Left colon (tissue), 2 donors: ENCODE results near the gene GDPD4. TPM values are rescaled to one million over a fixed set of nuclear protein-coding genes. Genes with fewer than 3 reads are reported as not detected.

ENCODE experiments used
- ATAC-seq: fragments of 200-7000 bp; cut with Tn5 transposase; one replicate; pipeline ENCODE4 v1.9.1; 2020; ENCODE audit warnings: mild to moderate bottlenecking, moderate library complexity
- DNase-seq, 2 donors: peaks; one replicate each; pipeline ENCODE4 v3.0.0-alpha.2; 2020
- intact Hi-C, 2 donors: fragments of 100-400 bp; cut with DNase I in 1 of 2; cut with micrococcal nuclease in 1 of 2; formaldehyde crosslinking; loops; one replicate each; pipeline versions ENCODE4 v1.11.2 to v1.14.0; 2022; cut with DNase I, micrococcal nuclease
- total RNA-seq, 2 donors: library from RNA; stranded (reverse); fragmentation: NEBNext Ultra II Directional; extraction: Animal tissue kit (Norgen Biotek cat#: 25700); gene quantifications; one replicate each; pipeline ENCODE4 v1.2.1, GENCODE V29; 2021
- donor health status: DM: no; HTN: no; CAD: no.
- donor health status: DM: yes; HTN: yes; CAD: no.

The GDPD4 gene
- total RNA-seq, 2 donors from 2014 or later: not detected

DNA sequence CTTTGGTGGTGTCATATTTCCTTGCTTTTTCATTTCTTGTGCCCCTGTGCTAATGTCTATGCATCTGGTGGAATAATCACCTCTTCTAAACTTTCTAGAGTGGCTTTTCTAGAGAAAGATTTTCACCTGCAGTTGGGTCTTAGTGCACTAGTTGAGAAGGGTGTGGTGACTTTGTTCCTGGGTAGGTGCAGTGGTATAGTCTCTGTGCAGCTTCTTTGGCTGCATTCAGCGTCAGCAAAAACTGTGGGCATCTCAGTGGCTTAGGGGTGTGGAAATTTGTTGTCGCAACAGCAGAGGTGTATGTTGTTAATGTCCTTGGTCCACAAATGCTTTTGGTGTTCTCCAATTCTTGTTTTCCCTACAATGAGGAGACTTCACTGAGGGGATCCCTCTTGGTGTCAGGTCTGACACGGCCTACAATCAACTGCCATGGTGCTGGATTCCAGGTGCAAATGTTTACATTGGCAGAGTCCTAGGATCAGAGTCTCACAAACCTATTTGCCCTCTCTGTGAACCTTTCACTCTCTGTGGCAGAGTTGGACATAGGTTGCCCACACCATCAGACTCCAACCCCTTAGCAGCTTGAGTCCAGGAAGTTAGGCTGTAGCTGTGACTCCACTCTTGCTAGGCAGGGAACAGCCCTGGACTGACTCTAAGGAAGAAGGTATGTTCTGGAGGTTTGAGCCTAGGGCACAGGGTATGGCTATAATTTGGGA, 48.8 kb downstream of the GDPD4 start:
- DNase-seq: peak; percentile 8 to 39
- intact Hi-C loops: no loop called here

DNA sequence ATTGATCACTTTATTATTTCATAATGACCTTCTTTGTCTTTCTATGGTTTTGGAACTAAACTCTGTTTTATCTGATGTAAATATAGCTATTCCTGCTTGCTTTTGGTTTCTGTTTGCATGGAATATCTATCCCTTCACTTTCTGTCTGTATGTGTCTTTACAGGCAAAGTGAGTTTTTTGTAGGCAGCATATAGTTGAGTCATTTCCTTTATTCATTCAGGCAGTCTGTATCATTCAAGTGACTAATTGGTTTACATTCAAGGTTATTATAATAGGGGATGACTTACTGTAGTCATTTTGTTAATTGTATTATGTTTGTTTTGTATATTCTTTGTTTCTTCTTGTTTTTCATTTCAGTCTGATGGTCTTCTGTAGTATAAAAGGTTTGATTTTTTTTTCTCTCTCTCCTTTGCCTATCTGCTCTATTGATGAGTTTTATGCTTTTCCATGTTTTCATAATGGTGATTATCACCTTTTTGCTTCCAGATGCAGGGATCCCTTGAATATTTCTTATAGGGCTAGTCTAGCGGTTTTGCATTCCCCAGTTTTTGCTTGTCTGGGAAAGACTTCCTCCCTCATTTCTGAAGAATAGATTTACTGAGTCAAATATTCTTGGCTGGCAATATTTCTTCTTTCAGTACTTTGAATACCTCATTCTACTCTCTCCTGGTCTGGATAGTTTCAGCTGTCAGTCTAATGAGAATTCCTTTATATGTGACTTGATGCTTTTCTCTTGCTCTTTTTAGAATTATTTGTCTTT, 50.4 kb downstream of the GDPD4 start:
- no peak for DNase-seq

More for the DNA sequence above, 48.8 kb downstream of the GDPD4 start:
- ATAC-seq: peak; percentile 97

DNA sequence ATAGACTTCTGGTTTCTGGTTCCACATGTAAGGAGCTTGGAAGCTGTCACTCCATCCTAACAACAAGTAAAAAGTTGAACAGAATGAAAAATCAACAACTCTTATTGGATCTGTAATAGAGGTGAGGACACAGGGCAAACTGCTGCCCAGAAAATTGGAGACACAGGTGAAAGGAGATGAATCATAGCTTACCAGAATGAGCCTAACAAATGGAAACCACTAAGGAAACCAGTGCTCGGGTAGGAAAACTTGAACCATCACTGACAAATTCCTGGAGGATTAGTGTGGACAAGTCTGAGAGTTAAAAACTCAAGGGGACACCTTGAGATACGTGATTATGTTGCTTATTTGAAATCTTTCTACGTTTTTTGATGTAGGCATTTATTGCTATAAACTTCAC, 52.1 kb downstream of the GDPD4 start:
- intact Hi-C loops: no loop called here
- ATAC-seq (no peak), DNase-seq (no peak)

More for the DNA sequence above, 50.4 kb downstream of the GDPD4 start:
- ATAC-seq: no peak
- intact Hi-C loops: no loop called here

DNA sequence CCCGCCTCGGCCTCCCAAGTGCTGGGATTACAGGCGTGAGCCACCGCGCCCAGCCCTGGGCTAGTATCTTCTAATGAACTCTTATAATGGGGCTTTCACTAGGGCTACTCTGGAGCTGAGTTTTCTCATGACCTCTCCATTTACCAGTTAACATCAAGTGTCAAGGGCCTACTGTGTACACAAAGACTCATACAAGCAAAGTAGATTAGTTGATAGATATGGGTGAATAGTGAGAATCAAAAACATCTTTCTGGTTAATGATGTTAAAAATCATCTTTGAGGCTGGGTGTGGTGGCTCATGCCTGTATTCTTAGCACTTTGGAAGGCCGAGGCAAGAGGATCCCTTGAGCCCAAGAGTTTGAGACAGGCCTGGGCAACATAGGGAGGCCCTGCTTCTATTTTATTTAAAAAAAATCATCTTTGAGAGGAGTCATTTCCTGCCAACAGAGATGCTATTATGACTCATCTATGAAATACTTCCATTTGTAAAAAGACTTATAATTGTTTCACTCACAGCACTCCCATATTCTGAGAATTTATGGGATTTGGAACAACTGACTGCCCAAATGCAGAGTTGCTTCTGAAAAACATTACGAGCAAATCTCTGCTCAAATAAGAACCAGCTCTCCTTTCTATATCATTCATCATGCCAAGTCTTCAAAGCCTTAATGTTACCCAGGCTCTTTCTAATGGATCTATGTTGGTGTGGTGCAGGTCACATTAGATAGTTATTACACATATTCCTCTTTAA, 57.0 kb downstream of the GDPD4 start:
- intact Hi-C loops: no loop called here
- ATAC-seq (no peak), DNase-seq (no peak)

DNA sequence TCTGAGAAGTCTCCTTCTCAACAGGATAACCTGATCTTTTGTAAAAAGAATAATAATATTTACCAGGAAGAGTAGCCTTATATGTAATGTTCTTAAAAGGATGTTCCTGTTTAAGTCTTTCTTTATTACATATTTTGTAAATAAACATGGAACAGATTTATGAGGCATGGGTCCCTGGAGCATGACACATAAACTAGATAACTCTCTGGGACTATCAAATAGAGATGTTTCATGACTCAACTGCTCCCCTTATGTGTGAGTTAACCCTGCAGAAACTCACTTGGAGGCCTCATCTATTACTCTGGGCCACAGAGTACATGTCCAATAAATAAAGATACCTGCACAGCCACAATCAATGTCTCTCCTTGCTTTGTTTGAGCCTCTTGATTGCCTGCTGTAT, 64.6 kb downstream of the GDPD4 start:
- intact Hi-C loops: no loop called here
- ATAC-seq: no peak
- no peak for DNase-seq

DNA sequence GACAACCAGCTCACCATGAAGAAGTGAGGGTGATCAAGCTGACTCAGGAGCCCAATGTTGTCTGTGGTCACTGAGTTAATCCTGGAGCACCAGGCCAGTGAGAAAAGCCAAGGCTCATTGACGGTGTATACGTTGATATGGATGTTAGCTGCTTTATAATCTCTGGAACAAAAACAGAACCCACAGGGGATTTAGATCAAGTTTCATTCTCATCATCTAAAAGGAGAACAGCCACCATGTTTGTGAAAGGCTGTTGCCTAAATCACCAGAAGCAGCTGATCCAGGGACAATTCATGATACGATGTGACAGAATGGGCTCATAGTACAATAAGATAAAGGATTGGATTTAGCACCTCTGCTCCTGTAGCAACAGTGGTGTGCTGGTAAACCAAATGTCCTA, 68.5 kb downstream of the GDPD4 start:
- no peak for DNase-seq
- no peak for ATAC-seq
- intact Hi-C loops: no loop called here

DNA sequence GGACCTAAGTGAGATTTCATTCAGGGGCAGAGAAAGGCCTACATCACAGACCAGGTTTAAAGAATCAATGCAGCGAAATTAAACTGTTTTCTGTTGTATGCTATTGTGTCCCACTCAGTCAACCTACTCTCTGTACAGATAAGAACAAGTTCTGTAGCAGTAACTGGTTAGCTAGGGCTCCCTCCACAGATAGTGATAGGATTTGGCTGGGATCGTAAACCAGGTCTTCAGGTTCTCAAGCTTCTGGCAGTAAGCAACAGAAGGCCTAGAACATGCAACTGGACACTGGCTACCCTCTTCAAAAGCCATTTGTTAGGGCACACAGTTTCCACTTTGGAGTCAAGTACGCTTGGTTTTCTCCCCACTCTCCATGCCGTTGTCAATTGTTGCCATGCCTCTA, 69.2 kb downstream of the GDPD4 start:
- intact Hi-C loops: no loop called here

DNA sequence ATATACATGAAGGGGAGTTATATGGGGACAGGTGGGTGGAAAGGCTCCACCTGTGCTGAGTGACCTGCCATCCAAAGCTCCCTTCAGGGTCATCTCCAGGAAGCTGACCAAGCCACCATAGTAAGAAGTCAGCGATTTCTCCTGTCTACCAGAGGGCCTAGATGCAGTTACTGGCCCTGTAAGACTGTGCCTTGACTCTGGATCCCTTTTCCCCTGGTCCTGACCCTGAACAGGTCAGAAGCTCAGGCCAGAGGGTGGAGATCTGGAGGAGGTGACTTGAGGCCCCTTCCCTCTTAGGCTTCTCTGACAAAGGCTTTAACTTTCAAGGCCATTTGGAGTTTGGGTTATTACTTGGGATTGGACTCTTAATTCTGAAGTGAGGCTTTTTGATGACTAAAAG, 69.7 kb downstream of the GDPD4 start:
- intact Hi-C loops: no loop called here
- ATAC-seq (no peak), DNase-seq (no peak)

More for the DNA sequence above, 69.2 kb downstream of the GDPD4 start:
- ATAC-seq (no peak), DNase-seq (no peak)

DNA sequence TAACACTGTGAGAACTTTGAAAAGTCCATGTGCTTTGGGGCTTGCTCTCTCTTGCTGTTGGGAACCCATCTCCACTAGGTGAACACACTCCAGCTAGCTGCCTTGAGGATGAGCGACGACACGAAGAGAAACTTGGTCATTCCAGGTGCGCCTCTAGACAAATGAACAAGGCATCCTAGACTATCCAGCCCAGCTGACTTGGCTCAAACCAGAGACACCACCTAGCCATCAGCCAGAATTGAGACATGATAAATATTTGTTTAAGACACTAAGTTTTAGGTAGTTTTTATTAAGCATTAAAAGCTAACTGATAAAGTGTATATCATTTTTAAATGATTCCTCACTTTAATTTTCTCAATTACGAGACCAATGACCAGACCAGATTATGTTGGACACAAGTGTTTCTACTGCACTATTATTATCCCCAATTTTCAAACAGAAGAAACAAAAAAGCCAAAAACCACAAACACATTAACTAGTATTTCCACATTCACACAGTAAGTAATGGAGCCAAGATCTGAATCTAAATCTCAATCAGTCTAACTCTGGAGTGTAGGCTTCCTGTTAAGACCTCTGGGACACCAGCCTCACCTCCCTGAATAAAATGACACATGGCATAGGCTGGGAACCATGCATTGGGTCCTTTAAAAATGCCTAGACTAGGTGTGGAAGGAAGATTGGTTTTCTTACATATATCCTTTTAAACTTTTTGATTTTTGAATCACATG, 70.4 kb downstream of the GDPD4 start:
- intact Hi-C loops: no loop called here
- DNase-seq (no peak), ATAC-seq (no peak)

DNA sequence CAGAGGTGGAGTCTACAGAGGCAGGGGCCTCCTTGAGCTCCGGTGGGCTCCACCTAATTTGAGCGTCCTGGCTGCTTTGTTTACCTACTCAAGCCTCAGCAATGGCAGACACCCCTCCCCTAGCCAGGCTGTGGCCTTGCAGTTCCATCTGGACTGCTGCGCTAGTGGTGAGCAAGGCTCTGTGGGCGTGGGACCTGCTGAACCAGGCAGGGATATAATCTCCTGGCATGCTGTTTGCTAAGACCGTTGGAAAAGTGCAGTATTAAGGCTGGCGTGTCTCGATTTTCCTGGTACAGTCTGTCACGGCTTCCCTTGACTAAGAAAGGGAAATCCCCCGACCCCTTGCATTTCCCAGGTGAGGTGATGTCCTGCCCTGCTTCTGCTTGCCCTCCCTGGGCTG, 77.7 kb downstream of the GDPD4 start:
- peak in 1 of 2 donors; percentile 20 for DNase-seq
- ATAC-seq: peak; percentile 81
- intact Hi-C loops: no loop called here

DNA sequence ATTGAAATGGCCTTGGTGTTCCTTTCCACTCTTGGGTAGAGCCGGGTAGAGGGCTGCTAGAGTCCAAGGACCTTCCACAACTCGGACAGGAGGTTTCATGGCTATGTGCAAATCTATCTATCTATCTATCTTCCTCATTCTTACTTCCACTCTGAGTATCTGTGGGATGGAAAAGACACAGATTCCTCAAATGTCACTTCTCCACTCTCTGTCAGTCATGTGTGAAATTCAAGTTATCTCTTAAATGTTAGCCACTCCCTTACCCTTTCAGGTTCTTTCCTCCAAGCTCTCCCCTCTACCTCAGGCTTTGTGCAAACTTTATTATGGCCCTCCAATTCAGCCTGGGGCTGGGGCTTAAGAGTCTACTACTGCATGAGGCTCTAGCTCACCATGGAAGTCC, 84.3 kb downstream of the GDPD4 start:
- ATAC-seq: no peak
- DNase-seq: no peak
- intact Hi-C loops: no loop called here

DNA sequence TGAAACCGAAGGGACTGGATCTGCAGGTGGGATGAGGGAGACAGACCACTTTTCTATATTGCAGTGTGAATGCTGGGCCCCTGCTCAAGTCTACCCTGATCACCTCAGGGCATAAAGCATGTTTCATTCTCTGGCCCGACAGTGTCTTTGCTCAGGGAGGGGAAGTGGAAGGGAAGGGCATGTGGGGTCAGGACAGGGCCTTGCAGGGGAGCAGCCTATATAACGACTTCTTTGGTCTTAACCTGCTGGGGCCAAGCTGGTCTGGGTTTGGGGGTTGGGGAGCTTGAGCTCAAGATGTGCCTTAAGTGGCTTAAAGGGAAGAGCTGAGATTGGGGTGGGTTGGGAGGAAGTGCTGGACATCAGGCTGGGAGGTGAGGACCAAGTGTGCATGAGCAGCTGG, 86.4 kb downstream of the GDPD4 start:
- ATAC-seq: no peak
- intact Hi-C loops: no loop called here
- DNase-seq: no peak

DNA sequence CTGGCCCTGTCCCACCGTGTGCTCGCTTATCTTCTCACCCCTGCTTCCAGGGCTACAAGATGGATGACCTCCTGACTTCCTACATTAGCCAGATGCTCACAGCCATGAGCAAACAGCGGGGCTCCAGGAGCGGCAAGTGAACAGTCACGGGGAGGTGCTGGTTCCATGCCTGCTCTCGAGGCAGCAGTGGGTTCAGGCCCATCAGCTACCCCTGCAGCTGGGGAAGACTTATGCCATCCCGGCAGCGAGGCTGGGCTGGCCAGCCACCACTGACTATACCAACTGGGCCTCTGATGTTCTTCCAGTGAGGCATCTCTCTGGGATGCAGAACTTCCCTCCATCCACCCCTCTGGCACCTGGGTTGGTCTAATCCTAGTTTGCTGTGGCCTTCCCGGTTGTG, 86.9 kb downstream of the GDPD4 start:
- intact Hi-C loops: no loop called here
- DNase-seq (no peak), ATAC-seq (no peak)

DNA sequence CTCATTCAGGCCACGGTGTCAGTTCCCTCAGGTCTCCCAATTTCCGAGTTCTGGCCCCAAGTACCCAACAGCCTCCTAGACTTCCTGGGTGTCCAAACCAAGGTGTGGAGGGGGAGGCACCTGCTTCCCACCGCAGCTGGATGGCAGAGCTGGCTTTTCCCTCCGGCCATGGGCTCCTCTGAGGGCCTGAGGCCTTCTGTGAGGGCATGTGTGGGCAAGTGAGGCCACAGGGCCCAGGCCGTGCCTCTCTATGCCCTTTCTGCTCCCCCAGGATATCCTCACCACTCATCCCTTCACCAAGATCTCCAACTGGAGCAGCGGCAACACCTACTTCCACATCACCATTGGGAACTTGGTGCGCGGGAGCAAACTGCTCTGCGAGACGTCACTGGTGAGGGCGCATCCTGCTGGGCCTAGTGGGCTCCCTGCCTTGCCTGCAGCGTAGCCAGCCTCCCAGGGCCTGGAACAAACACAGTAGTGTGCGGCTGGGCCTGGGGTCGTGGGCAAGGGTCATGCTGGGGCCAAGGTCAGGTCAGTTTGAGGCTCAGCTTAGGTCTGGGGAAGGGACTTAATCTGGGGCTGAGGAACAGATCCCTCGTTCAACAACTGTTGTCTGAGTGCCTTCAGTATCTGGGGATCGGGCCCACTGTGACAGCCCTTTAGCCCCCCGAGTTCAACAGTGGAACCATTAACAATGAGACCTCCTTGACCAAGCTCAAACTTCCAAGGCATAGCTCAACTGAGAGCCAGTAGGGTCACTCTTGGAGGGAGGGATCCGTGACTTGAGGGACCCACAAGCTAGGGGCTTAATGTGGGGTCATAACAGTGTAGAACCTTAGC, 87.7 kb downstream of the GDPD4 start:
- ATAC-seq (no peak), DNase-seq (no peak)
- intact Hi-C loops: no loop called here

DNA sequence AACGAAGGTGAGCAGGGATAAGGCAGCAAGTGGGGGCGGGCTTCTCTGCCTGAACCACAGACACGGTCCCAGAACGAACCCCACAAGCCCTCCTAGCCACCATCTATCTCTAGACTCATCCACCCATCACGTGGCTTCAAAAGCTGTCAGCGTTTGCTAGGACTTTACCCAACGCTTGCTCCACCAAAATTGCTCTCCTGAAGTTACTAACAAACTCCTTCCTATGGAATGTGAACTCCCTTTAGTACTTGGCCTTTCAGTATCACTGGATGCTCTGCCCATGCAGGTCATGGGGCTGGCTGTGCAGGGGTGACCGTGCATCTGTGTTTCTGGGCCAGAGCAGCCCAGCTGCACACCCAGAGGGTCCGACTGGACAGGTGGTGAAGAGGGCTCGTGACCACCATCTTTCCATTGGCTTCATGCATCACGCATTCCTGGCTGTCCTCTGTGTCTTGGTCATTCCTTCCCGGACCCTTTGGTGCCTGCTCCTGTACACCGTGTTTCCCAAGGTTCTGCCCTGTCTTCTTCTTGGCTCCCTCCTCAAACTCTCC, 88.4 kb downstream of the GDPD4 start:
- ATAC-seq (no peak), DNase-seq (no peak)
- intact Hi-C loops: no loop called here

DNA sequence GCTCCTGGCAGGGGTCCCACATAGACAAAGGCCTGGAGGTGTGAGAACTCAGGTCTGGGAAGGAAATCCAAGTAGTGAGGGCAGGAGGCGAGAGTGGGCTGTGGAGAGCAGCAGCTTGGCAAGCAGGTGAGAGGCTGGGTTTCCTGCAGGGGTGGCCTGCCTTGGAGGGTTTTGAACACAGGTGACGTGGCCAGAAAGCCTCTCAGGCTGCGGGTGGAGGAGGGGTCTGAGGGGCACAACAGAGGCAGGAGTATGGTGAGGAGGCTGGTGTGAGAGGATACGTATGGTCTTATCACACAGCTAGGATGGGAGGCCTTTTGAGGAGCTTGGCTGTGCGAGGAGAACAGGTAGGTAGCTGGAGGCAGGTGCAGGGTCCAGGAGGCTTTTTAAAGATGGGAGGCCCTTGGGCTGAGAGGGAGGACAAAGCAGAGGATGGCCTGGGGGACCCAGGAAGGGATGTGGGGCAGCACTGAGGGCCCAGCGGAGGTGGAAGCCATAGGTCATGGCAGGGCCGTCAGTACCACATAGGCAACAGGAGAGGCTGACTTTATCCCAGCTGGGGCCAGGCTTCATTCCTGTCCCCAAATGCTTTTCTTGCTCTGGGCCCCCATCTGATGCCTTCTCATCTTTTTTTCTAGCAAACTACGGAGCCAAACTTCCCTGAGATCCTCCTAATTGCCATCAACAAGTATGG, 89.0 kb downstream of the GDPD4 start:
- ATAC-seq (no peak), DNase-seq (no peak)
- intact Hi-C loops: no loop called here

DNA sequence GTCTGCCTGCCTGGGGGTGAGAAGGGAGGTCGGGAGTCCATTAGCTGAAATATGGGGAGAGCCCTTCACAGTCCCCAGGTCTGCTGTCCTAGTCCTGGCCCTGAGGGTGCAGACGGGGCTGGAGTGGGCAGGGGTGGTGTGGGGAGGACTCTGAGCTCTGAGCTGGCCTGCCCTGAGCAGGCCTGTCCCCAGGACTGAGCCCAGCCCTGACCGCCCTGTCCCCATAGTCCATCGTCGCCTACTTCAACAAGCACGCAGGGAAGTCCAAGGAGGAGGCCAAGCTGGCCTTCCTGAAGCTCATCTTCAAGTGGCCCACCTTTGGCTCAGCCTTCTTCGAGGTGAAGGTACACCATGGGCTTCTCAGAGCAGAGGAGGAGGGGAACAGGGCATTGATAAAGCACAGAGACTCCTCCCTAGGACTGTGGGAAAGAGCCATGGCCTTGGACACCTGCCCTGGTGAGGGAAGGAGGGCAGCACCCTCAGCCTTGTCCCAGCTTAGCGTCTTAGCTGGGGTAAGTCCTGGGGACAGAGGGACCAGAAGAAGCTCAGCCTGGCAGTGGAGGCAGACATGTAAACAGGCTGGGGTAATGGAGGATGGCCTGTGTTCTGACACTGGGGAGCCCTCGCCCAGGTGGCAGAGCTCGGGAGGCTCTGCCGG, 89.8 kb downstream of the GDPD4 start:
- DNase-seq: no peak
- intact Hi-C loops: no loop called here
- ATAC-seq: no peak
